ENCODE data around the gene ANTXR1. TPM values are rescaled to one million over a fixed set of nuclear protein-coding genes. Genes with fewer than 3 reads are reported as not detected.

The ANTXR1 gene
- total RNA-seq, 1 experiment from 2014 or later: 37.3 TPM

DNA sequence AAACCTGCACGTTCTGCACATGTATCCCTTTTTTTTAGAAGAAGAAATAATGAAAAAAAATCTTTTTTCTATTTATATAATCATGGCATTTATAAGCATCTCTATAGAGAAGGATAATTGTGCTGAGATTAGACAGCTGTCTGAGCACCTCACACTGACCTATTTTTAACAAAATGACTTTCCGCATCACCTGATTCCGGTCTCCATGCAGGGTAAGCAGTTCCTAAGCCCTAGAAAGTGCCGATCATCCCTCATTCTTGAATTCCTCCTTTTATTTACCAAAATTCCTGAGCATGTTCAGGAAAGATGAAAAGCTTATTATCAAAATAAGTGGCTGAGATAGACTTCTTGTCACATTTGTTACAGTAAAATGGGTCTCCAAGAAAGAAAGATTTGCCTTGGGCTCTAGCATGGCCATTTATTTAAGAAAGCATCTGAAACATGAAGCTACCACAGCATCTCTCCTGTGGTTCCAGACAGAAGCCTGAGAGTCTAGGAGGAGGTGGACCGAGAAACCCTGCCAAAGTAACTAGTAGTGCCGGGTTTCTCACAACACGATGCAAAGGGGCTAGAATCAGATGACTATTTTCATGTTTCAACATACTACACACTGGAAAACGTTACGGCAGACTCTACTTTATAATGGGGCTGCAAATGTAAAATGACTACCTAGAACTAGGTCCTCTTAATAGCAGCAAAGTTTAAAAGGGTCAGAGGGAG lies 37.9 kb upstream of the ANTXR1 start:
- no peaks in the 10 kb centered on the region for H3K27me3 ChIP-seq (ENCODE audit: insufficient read depth, low read length)
- no peak overlapping the region for H2AFZ ChIP-seq (ENCODE audit: low read length)
- H3K23ac ChIP-seq (ENCODE audit: insufficient read length, low read depth, low read length): no peak overlapping the region
- H3K9ac ChIP-seq (ENCODE audit: extremely low read depth, insufficient read length, low read length): no peak overlapping the region
- Mint-ChIP-seq H3K9me3 (no peaks in the 10 kb centered on the region), H3K27me3 (ENCODE audit: low read depth) (peaks cover 12% of the 10 kb centered on the region), H3K36me3 (ENCODE audit: insufficient read depth in 1 of 3, low read depth in 3 of 3) (no peaks in the 10 kb centered on the region), H3K27ac (no peak overlapping the region), H3K4me3 (no peak overlapping the region), H3K4me1 (peaks cover 8 to 10% of the 10 kb centered on the region in 2 experiments)
- no peak for DNase-seq
- H3K9me3 ChIP-seq (ENCODE audit: control insufficient read depth, low read depth, low read length): no peaks in the 10 kb centered on the region
- H2BK5ac ChIP-seq (ENCODE audit: insufficient read length, low read length): no peak overlapping the region
- TF ChIP-seq, protein P1, sequence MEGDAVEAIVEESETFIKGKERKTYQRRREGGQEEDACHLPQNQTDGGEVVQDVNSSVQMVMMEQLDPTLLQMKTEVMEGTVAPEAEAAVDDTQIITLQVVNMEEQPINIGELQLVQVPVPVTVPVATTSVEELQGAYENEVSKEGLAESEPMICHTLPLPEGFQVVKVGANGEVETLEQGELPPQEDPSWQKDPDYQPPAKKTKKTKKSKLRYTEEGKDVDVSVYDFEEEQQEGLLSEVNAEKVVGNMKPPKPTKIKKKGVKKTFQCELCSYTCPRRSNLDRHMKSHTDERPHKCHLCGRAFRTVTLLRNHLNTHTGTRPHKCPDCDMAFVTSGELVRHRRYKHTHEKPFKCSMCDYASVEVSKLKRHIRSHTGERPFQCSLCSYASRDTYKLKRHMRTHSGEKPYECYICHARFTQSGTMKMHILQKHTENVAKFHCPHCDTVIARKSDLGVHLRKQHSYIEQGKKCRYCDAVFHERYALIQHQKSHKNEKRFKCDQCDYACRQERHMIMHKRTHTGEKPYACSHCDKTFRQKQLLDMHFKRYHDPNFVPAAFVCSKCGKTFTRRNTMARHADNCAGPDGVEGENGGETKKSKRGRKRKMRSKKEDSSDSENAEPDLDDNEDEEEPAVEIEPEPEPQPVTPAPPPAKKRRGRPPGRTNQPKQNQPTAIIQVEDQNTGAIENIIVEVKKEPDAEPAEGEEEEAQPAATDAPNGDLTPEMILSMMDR (conservative IDR thresholded peaks at IDR 0.05): no peak
- no peak overlapping the region for H2AK5ac ChIP-seq (ENCODE audit: insufficient read length, low read length)
- H3K18ac ChIP-seq (ENCODE audit: insufficient read length, low read depth, low read length): no peak overlapping the region
- no peak overlapping the region for H4K8ac ChIP-seq (replicated peaks; ENCODE audit: insufficient read length, low read depth, low read length)
- no peak overlapping the region for H3K4ac ChIP-seq (ENCODE audit: low read depth, low read length)
- H3K79me1 ChIP-seq (ENCODE audit: insufficient read depth, low read depth, low read length, poor library complexity, severe bottlenecking): no peaks in the 10 kb centered on the region
- H2BK15ac ChIP-seq (ENCODE audit: low read depth, low read length): no peak overlapping the region
- H3K4me2 ChIP-seq (ENCODE audit: insufficient read depth, insufficient read length, low read length): no peak overlapping the region
- H2BK120ac ChIP-seq (ENCODE audit: low read depth, low read length, poor library complexity, severe bottlenecking): no peak overlapping the region
- H3K14ac ChIP-seq (ENCODE audit: insufficient read depth, low read length): no peak overlapping the region
- H2BK20ac ChIP-seq (ENCODE audit: low read depth, low read length, poor library complexity, severe bottlenecking): no peak overlapping the region
- no peaks in the 10 kb centered on the region for H3K23me2 ChIP-seq (ENCODE audit: insufficient read length, low read depth, low read length, poor library complexity, severe bottlenecking)
- H3T11ph ChIP-seq (ENCODE audit: low read length): no peak overlapping the region
- no peaks in the 10 kb centered on the region for H3K4me1 ChIP-seq (ENCODE audit: insufficient read depth, low read length)
- no peak overlapping the region for H3K27ac ChIP-seq (ENCODE audit: insufficient read length, low read depth, low read length)
- H3K79me2 ChIP-seq (ENCODE audit: insufficient read depth, low read length): no peaks in the 10 kb centered on the region
- H2BK12ac ChIP-seq (ENCODE audit: insufficient read length, low read depth, low read length): no peak overlapping the region
- H4K91ac ChIP-seq (ENCODE audit: insufficient read length, low read depth, low read length): no peak overlapping the region
- H4K5ac ChIP-seq (ENCODE audit: insufficient read length, low read depth, low read length): no peak overlapping the region
- no peak overlapping the region for H3K56ac ChIP-seq (ENCODE audit: insufficient read length, low read depth, low read length)
- no peaks in the 10 kb centered on the region for H4K20me1 ChIP-seq (ENCODE audit: control insufficient read depth, insufficient read depth, insufficient read length)
- no CpG with 5 or more reads among the region's 9 CpGs for WGBS (ENCODE audit: extremely low coverage, insufficient read length, low lambda C conversion rate)
